Uterus (tissue), 4 donors: ENCODE data around the gene PTPRN2. TPM values are rescaled to one million over a fixed set of nuclear protein-coding genes. Genes with fewer than 3 reads are reported as not detected.

Experiments used
- DNase-seq, 2 donors: peaks; one replicate each; pipeline ENCODE4 v3.0.0-alpha.2; 2019 to 2020
- H3K27ac ChIP-seq, 2 donors: fragments of 200-600 bp; sonication (generic); 1 replicate in 1 of 2; 2 replicates in 1 of 2; pipeline ENCODE4 v1.5.1; 2016 to 2018
- H3K27me3 ChIP-seq, 2 donors: fragments of 200-600 bp; sonication (generic); one replicate each; pipeline ENCODE4 v1.5.1; 2018 to 2019; ENCODE audit warnings: control low read depth in 1 of 2
- H3K36me3 ChIP-seq, 2 donors: fragments of 200-600 bp; sonication (generic); one replicate each; pipeline ENCODE4 v1.5.1; 2019; ENCODE audit warnings: control low read depth in 1 of 2
- H3K4me1 ChIP-seq, 2 donors: fragments of 200-600 bp; sonication (generic); one replicate each; pipeline ENCODE4 v1.5.1; 2018 to 2019; ENCODE audit warnings: control low read depth in 1 of 2
- H3K4me3 ChIP-seq, 2 donors: fragments of 200-600 bp; sonication (generic); 1 replicate in 1 of 2; 2 replicates in 1 of 2; pipeline ENCODE4 v1.5.1; 2018 to 2019; ENCODE audit warnings: mild to moderate bottlenecking in 1 of 2
- H3K9me3 ChIP-seq, 2 donors: fragments of 200-600 bp; sonication (generic); one replicate each; pipeline ENCODE4 v1.5.1; 2019; ENCODE audit warnings: control low read depth in 1 of 2
- CTCF ChIP-seq, 4 experiments: fragments of 200-600 bp in 2 of 4; fragments of 450-650 bp in 2 of 4; sonication (generic) in 2 of 4; IDR thresholded peaks; one replicate each; pipeline ENCODE4 v1.5.1; 2016 to 2019; ENCODE audit warnings: antibody characterized with exemption in 4 of 4, mild to moderate bottlenecking in 2 of 4, moderate library complexity in 1 of 4
- POLR2A ChIP-seq, 2 donors: fragments of 450-650 bp; IDR thresholded peaks; one replicate each; pipeline ENCODE4 v1.6.1; 2016; ENCODE audit warnings: antibody characterized with exemption in 2 of 2, mild to moderate bottlenecking in 1 of 2, moderate library complexity in 1 of 2
- intact Hi-C: fragments of 100-400 bp; cut with DNase I; formaldehyde crosslinking; loops from one replicate; pipeline ENCODE4 v1.15.1; 2023; ENCODE audit warnings: low total_unique reads
- total RNA-seq, 4 donors: library from RNA; depleted of rRNA in 3 of 4; stranded (reverse); fragments of >200 nt in 3 of 4; gene quantifications; one replicate each; pipeline versions ENCODE4 v1.1.0 to v1.2.4, GENCODE V29; 2014 to 2023
- donor health status: DM: yes; HTN: yes; CAD: no.

The PTPRN2 gene
- total RNA-seq, 4 donors from 2014 or later, result 1.2 to 5.2 (median 2.3) TPM

DNA sequence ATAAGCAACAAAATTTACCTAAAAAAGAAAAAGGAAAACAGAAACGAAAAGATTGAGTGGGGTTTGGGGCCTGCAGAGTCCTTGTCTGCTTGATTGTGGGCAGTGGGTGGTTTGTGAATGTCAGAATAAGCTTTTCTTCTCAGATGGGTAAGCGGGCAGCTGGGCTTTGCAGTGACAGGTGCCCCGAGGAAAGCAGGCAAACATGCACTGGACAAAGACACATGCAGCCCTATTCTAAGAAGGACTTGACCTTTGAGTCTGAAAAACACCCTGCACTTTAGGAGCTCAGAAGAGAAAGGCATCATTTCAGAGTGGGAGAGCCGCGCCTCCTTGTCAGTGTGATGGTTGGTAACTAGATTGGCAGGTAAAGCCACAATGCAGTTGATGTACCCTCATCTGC, 562.7 kb downstream of the PTPRN2 start:
- Histone ChIP-seq H3K4me3 (no peak overlapping the region), H3K9me3 (no peaks in the 10 kb centered on the region), H3K4me1 (no peaks in the 10 kb centered on the region), H3K27me3 (no peaks in the 10 kb centered on the region), H3K36me3 (no peaks in the 10 kb centered on the region), H3K27ac (no peak overlapping the region)
- intact Hi-C loops, result no loop called here
- TF ChIP-seq CTCF (IDR thresholded peaks at IDR 0.05) (no peak), POLR2A (IDR thresholded peaks at IDR 0.05) (no peak)
- no peak for DNase-seq

DNA sequence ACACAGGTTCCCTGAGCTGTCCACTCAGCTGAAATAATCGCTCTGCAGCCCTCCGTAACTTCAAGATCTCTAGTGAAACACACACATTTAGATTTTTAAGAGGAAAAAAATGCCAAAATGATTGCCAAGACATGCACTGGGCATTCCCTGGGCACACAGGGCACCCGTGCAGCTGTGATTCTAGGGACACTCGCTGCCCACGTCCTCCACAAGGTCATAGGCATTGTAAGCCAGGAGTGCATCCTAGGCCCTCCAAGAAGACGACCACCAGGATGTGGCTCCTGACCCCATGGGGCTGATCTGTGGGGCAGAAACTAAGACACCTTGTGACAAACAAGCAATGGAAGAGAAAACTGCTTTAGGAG, 563.3 kb downstream of the PTPRN2 start:
- no peaks in the 10 kb centered on the region for H3K4me1 ChIP-seq
- TF ChIP-seq CTCF (IDR thresholded peaks at IDR 0.05) (no peak), POLR2A (IDR thresholded peaks at IDR 0.05) (no peak)
- DNase-seq, result no peak
- H3K27me3 ChIP-seq, result no peaks in the 10 kb centered on the region
- intact Hi-C loops, result no loop called here
- no peaks in the 10 kb centered on the region for H3K36me3 ChIP-seq
- no peaks in the 10 kb centered on the region for H3K9me3 ChIP-seq
- no peak overlapping the region for H3K27ac ChIP-seq
- H3K4me3 ChIP-seq, result no peak overlapping the region

- Histone ChIP-seq H3K4me1 (no peaks in the 10 kb centered on the region), H3K4me3 (no peak overlapping the region), H3K9me3 (no peaks in the 10 kb centered on the region), H3K27me3 (no peaks in the 10 kb centered on the region), H3K36me3 (no peaks in the 10 kb centered on the region), H3K27ac (no peak overlapping the region)
- TF ChIP-seq CTCF (IDR thresholded peaks at IDR 0.05) (no peak), POLR2A (IDR thresholded peaks at IDR 0.05) (no peak)
- intact Hi-C loops, result no loop called here
- no peak for DNase-seq
Observed at GRCh38 chr7:158023681-158024350, 563.8 kb downstream of the PTPRN2 start.

- TF ChIP-seq CTCF (IDR thresholded peaks at IDR 0.05), result no peak
- no peak for TF ChIP-seq POLR2A (IDR thresholded peaks at IDR 0.05)
- H3K9me3 ChIP-seq, result no peaks in the 10 kb centered on the region
- no peak for DNase-seq
- no peaks in the 10 kb centered on the region for H3K4me1 ChIP-seq
- intact Hi-C loops, result no loop called here
- H3K27ac ChIP-seq, result no peak overlapping the region
- no peaks in the 10 kb centered on the region for H3K27me3 ChIP-seq
- no peaks in the 10 kb centered on the region for H3K36me3 ChIP-seq
- no peak overlapping the region for H3K4me3 ChIP-seq
Observed at GRCh38 chr7:158023157-158023556, 564.5 kb downstream of the PTPRN2 start.

GRCh38 chr7:158022601-158023000, 565.0 kb downstream of the PTPRN2 start:
- Histone ChIP-seq H3K4me1 (no peaks in the 10 kb centered on the region), H3K9me3 (no peaks in the 10 kb centered on the region), H3K27me3 (no peaks in the 10 kb centered on the region), H3K36me3 (no peaks in the 10 kb centered on the region), H3K27ac (no peak overlapping the region), H3K4me3 (no peak overlapping the region)
- no peak for DNase-seq
- TF ChIP-seq POLR2A (IDR thresholded peaks at IDR 0.05) (no peak), CTCF (IDR thresholded peaks at IDR 0.05) (no peak)
- intact Hi-C loops, result no loop called here
